GM23248 (cell line): Measurements from ENCODE around the gene PARP11.

ENCODE experiments used
- EZH2 ChIP-seq: fragments of 200-600 bp; sonication (generic); IDR thresholded peaks from 2 replicates; pipeline ENCODE4 v1.6.1; 2018; ENCODE audit warnings: antibody characterized with exemption, mild to moderate bottlenecking; ENCODE audit not compliant: insufficient read depth, poor library complexity, severe bottlenecking
- EZH2phosphoT487 ChIP-seq: fragments of 200-600 bp; sonication (generic); IDR thresholded peaks from 2 replicates; pipeline ENCODE4 v1.6.1; 2018; ENCODE audit warnings: antibody characterized with exemption, moderate library complexity, mild to moderate bottlenecking, low read depth; ENCODE audit not compliant: insufficient read depth

DNA sequence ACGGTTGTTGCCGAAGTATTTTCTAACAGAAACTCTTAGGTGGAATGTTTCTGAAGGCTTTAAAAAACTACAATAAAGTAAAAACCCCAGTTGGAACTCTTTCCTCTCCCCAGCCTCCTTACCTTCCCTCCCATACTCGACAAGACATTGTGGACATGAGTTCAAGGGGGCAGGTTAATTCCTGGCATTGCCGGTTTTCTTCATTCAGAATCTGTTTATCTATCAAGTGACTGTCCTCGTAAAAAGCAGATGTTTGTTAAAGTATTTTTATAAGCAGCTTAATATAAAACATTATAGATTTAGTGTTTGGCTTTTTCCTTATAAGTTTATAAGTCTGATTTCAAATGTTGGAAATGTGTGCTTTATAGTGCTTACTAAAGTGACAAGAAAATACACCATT lies 30.7 kb downstream of the PARP11 start:
- TF ChIP-seq EZH2 (no peak), EZH2phosphoT487 (no peak)
